ENCODE results near the gene TRPM2. TPM values are rescaled to one million over a fixed set of nuclear protein-coding genes. Genes with fewer than 3 reads are reported as not detected.

The TRPM2 gene
- total RNA-seq, 1 experiment from 2014 or later: 28.1 TPM

- CTCF ChIA-PET: no interaction called here
Measured at GRCh38 chr21:44352253-44352860, 1.1 kb upstream of the TRPM2 start.

GRCh38 chr21:44354001-44354405 lies 582 bp downstream of the TRPM2 start:
- Histone ChIP-seq H3K9me2 (ENCODE audit: insufficient read depth) (no peaks in the 10 kb centered on the region), H2AFZ (ENCODE audit: low read depth, low read length, poor library complexity, severe bottlenecking) (no peak overlapping the region), H3K36me3 (ENCODE audit: control insufficient read depth in 1 of 2, insufficient read depth in 2 of 2, low read length in 2 of 2) (no peaks in the 10 kb centered on the region), H3K4me1 (ENCODE audit: control insufficient read depth in 1 of 2, insufficient read depth in 2 of 2, low read length in 2 of 2) (no peaks in the 10 kb centered on the region), H4K20me1 (ENCODE audit: insufficient read depth) (no peaks in the 10 kb centered on the region), H3K4me3 (replicated peaks in 1 of 2; ENCODE audit: low read depth in 1 of 2, low read length in 2 of 2) (no peak overlapping the region), H3K4me2 (ENCODE audit: low read length) (no peak overlapping the region), H3K27ac (ENCODE audit: low read depth, low read length) (no peak overlapping the region), H3K9ac (ENCODE audit: low read length) (no peak overlapping the region), H3K27me3 (ENCODE audit: insufficient read depth, low read length) (no peaks in the 10 kb centered on the region), H3K79me2 (ENCODE audit: insufficient read depth, low read length) (no peaks in the 10 kb centered on the region), H3K9me3 (ENCODE audit: control insufficient read depth in 1 of 2, insufficient read depth in 1 of 2, low read depth in 1 of 2, low read length in 2 of 2) (no peaks in the 10 kb centered on the region)
- BruUV-seq (replicated peaks): no TSS peak
- no peak for ATAC-seq
- RAD21 ChIA-PET (ENCODE audit: low non-redundant PET in 1 of 2, low total read pairs in 2 of 2, uncharacterized antibody in 2 of 2, unreplicated experiment in 2 of 2): no interaction called here
- DNase-seq (ENCODE audit: low read depth, low spot score): no peak
- CTCF ChIA-PET: no interaction called here
- intact Hi-C loops (cut with micrococcal nuclease): no loop called here
- TF ChIP-seq CBX3 (IDR thresholded peaks at IDR 0.05; ENCODE audit: low read depth): no peak
- no peak for TF ChIP-seq CTCF (IDR thresholded peaks at IDR 0.05 in 2 of 3, conservative IDR thresholded peaks at IDR 0.05 in 1 of 3; ENCODE audit: borderline replicate concordance in 1 of 3, insufficient read depth in 1 of 3, low read depth in 2 of 3, low read length in 2 of 3)
- TF ChIP-seq YY1 (IDR thresholded peaks at IDR 0.05; ENCODE audit: extremely low read depth, insufficient replicate concordance, low read depth, low read length): no peak
- no peak for TF ChIP-seq ZFX (IDR thresholded peaks at IDR 0.05)
- no peak for TF ChIP-seq MAX (IDR thresholded peaks at IDR 0.05)
- no peak for TF ChIP-seq EZH2 (IDR thresholded peaks at IDR 0.05)
- no peak for TF ChIP-seq POLR2AphosphoS5 (IDR thresholded peaks at IDR 0.05; ENCODE audit: low read depth, low read length)
- no peak for TF ChIP-seq ZBTB33 (IDR thresholded peaks at IDR 0.05; ENCODE audit: extremely low read depth, insufficient replicate concordance, low read length)
- TF ChIP-seq ZNF274 (IDR thresholded peaks at IDR 0.05; ENCODE audit: low read depth, low read length): no peak
- POLR2A ChIA-PET: no interaction called here

More at GRCh38 chr21:44352253-44352860, 1.1 kb upstream of the TRPM2 start:
- H3K9ac ChIP-seq (ENCODE audit: low read length): no peak overlapping the region
- H3K4me3 ChIP-seq (replicated peaks in 1 of 2; ENCODE audit: low read depth in 1 of 2, low read length in 2 of 2): no peak overlapping the region
- TF ChIP-seq CBX3 (IDR thresholded peaks at IDR 0.05; ENCODE audit: low read depth): no peak
- H3K27ac ChIP-seq (ENCODE audit: low read depth, low read length): no peak overlapping the region
- H3K27me3 ChIP-seq (ENCODE audit: insufficient read depth, low read length): no peaks in the 10 kb centered on the region
- ChIA-PET RAD21 (ENCODE audit: low non-redundant PET in 1 of 2, low total read pairs in 2 of 2, uncharacterized antibody in 2 of 2, unreplicated experiment in 2 of 2) (no interaction called here), POLR2A (no interaction called here)
- no peak for ATAC-seq
- no peaks in the 10 kb centered on the region for H3K4me1 ChIP-seq (ENCODE audit: control insufficient read depth in 1 of 2, insufficient read depth in 2 of 2, low read length in 2 of 2)
- DNase-seq (ENCODE audit: low read depth, low spot score): no peak
- H3K4me2 ChIP-seq (ENCODE audit: low read length): no peak overlapping the region
- H4K20me1 ChIP-seq (ENCODE audit: insufficient read depth): no peaks in the 10 kb centered on the region
- H3K9me3 ChIP-seq (ENCODE audit: control insufficient read depth in 1 of 2, insufficient read depth in 1 of 2, low read depth in 1 of 2, low read length in 2 of 2): no peaks in the 10 kb centered on the region
- H3K79me2 ChIP-seq (ENCODE audit: insufficient read depth, low read length): no peaks in the 10 kb centered on the region
- no peaks in the 10 kb centered on the region for H3K36me3 ChIP-seq (ENCODE audit: control insufficient read depth in 1 of 2, insufficient read depth in 2 of 2, low read length in 2 of 2)
- no peaks in the 10 kb centered on the region for H3K9me2 ChIP-seq (ENCODE audit: insufficient read depth)
- no TSS peak for BruUV-seq (replicated peaks)
- intact Hi-C loops (cut with micrococcal nuclease): no loop called here
- no peak overlapping the region for H2AFZ ChIP-seq (ENCODE audit: low read depth, low read length, poor library complexity, severe bottlenecking)
